ENCODE data around the gene OSBPL7.

GRCh38 chr17:47813512-47814031 lies 8.0 kb downstream of the OSBPL7 start:
- TF ChIP-seq POLR2A (IDR thresholded peaks at IDR 0.05) (no peak), CTCF (IDR thresholded peaks at IDR 0.05) (no peak)
